Measurements from ENCODE around the gene CGNL1. TPM values are rescaled to one million over a fixed set of nuclear protein-coding genes. Genes with fewer than 3 reads are reported as not detected.

The CGNL1 gene
- total RNA-seq, 1 donor, result 0.90 TPM

GRCh38 chr15:57551715-57552677, 175.7 kb downstream of the CGNL1 start:
- H3K4me3 ChIP-seq (ENCODE audit: low read depth, low read length), result no peak overlapping the region
- DNase-seq (ENCODE audit: low read depth), result peak; percentile 78
- no peak for TF ChIP-seq CTCF (IDR thresholded peaks at IDR 0.05; ENCODE audit: insufficient read depth, low read length)

GRCh38 chr15:57552678-57553334, 176.5 kb downstream of the CGNL1 start:
- no peak overlapping the region for H3K4me3 ChIP-seq (ENCODE audit: low read depth, low read length)
- TF ChIP-seq CTCF (IDR thresholded peaks at IDR 0.05; ENCODE audit: insufficient read depth, low read length), result no peak
- no peak for DNase-seq (ENCODE audit: low read depth)

DNA sequence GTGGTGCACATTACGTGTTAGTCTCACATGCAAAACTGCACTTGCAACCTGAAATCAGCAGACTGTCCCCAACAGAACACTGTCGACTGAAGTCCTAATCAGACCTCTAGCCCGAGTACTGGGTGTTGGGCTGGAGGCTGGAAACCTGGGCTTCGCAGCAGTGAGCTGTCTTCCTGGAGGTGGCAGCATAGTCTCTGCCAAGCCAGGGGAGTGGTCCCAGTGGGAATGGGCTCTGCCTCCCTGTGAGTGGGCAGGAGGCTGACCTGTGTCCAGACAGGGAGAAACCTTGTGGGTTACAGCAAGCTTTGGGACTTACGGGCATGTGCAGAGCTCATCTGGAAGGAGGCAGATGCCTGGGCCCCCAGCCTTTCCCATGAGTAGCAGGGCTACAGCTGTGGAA, 177.2 kb downstream of the CGNL1 start:
- TF ChIP-seq CTCF (IDR thresholded peaks at IDR 0.05; ENCODE audit: insufficient read depth, low read length), result no peak
- DNase-seq (ENCODE audit: low read depth), result no peak
- no peak overlapping the region for H3K4me3 ChIP-seq (ENCODE audit: low read depth, low read length)

DNA sequence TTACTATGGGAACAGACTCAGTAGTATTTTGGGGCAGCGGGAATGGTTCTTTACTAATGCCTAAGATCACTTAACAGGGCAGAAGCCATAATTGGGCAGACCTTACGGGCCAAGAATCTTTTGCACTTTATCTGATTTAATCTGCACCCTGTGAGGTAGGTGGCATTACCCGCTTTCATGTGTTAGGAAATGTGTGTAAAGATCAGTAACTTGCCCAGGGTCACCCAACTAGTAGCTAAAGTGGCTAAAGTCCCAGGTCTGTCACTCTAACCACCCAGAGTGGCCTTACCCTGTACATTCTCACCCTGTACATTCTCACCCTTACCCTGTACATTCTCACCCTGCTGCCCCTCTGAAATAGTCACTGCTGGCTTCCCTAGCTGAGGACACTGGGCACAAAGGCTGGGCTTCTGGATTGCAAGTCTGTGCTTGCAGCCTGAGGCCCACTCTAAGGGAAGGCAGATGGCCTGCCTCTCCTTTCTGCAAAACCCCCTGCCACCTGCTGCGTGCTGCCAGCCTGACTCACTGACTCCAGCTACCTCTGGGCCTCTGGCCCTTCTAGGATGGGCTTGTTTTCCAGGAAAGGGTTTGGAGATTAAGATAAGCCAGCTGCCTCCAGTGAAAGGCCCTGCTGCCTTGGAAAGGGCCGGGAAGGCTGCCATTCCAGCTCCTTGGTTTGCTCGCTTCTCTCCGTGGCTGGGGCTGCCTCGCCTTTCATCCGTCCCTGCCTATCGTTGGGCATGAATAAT, 177.9 kb downstream of the CGNL1 start:
- TF ChIP-seq CTCF (IDR thresholded peaks at IDR 0.05; ENCODE audit: insufficient read depth, low read length), result no peak
- no peak overlapping the region for H3K4me3 ChIP-seq (ENCODE audit: low read depth, low read length)
- DNase-seq (ENCODE audit: low read depth), result peak; percentile 59

- TF ChIP-seq CTCF (IDR thresholded peaks at IDR 0.05; ENCODE audit: insufficient read depth, low read length), result no peak
- no peak for DNase-seq (ENCODE audit: low read depth)
These were observed 178.5 kb downstream of the CGNL1 start for GRCh38 chr15:57554812-57555179.

GRCh38 chr15:57555270-57555669, 179.0 kb downstream of the CGNL1 start:
- no peak for DNase-seq (ENCODE audit: low read depth)
- TF ChIP-seq CTCF (IDR thresholded peaks at IDR 0.05; ENCODE audit: insufficient read depth, low read length), result no peak
- H3K4me3 ChIP-seq (ENCODE audit: low read depth, low read length), result no peak overlapping the region

More at GRCh38 chr15:57554812-57555179, 178.5 kb downstream of the CGNL1 start:
- no peak overlapping the region for H3K4me3 ChIP-seq (ENCODE audit: low read depth, low read length)

Measured in fibroblast of the aortic adventitia (primary cell).